HTR-8/SVneo (cell line): Measurements from ENCODE around the gene CLDN4.
"Not testable (repeated sequence)": the region's sequence is repeated elsewhere in the genome, so short reads cannot be mapped to it uniquely, and the experiment has no call there.

Experiments used
- DNase-seq: peaks from one replicate; pipeline ENCODE4 v3.0.0; 2011; ENCODE audit warnings: low spot score, mixed read lengths; ENCODE audit not compliant: insufficient read length
- FAIRE-seq: peaks from 2 replicates; lab custom pipeline; 2011; peaks lifted over from hg19 to GRCh38; lab: Jason Lieb, UNC

CLDN4 gene

DNA sequence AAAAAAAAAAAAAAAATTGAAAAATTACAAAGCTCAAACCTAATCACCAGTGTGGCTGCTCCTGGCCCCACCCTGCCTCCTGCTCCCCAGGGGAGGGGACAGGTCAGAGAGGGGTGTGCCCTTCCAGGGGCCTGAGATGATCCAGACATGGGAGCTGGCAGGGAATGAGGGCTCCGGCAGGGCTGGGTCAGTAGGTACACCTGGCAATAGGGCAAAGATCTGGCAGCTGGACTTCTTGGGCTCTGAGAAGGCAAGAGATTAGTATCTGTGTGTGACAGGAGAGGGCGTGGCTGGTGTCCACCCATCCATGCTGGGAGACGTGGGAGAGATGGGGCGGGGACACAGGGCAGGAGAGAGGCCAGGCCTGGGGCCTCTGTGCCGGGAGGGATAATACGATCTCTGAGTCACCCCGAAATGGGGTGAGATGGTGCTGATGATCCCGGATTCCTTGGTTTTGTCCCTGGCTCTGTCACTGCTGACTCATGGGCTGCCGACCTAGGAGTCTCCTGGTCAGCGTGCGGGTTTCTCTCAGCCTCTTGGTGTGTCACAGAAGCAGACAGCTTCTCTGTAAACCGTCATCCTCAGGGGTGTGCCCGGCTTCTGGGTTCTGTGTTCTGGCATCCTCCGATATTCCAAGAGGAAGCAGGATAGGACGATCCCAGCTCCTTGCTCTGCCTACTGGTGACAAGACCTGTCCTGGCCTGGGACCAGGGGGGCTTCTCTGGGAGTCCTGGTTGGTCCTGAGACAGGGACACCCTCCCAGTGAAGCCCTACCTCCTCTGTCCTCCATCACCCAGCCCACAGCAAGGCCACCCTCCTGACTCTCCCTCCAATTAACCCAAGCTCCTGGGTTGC lies 8.2 kb upstream of the CLDN4 start:
- FAIRE-seq (peak; percentile 52), DNase-seq (peak; percentile 87)

- no peak for FAIRE-seq
Observed at GRCh38 chr7:73823257-73823656, 7.5 kb upstream of the CLDN4 start.

GRCh38 chr7:73823873-73824592 lies 6.8 kb upstream of the CLDN4 start:
- FAIRE-seq (no peak), DNase-seq (no peak)

More at GRCh38 chr7:73823257-73823656, 7.5 kb upstream of the CLDN4 start:
- no peak for DNase-seq

DNA sequence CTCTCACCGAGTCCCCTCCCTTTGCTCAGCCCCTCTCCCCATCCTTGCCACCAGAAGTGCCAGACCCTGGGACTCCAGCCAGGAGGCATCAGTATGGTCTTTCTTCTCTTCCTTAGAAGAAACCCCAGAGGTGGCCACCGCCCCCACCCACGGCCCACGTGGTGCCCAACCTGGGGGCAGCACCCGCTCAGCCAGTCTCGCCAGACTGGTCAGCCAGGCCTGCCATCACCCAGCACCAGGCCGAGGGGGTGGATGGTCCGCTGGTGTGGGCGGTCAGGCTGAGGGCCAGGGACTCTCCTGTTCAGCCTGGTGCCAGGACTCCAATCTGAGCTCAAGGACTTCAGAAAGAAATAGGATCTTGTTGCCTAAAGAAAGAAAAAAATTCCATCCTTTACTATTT lies 5.8 kb upstream of the CLDN4 start:
- FAIRE-seq = no peak
- DNase-seq = no peak

- FAIRE-seq (no peak), DNase-seq (no peak)
Observed at GRCh38 chr7:73827567-73828106, 3.2 kb upstream of the CLDN4 start.

GRCh38 chr7:73828107-73828803 lies 2.5 kb upstream of the CLDN4 start:
- FAIRE-seq (no peak), DNase-seq (peak; percentile 69)

DNA sequence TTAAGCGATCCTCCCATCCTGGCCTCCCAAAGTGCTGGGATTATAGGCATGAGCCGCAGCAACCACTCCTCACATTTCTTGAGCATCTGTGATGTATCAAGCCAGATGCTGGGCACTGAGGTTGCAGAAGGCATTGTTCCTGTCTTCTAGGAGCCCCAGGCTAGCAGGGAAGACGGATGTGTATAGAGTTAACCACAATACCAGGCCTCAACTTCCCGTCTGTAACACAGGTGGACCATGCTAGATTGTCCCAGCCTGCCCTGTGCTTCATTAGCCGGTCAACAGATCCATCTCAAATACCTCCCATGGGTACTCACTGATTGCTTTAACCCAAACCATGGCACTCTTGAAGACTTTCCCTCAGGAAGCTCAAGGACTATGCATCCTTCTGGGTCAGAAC lies 1.8 kb upstream of the CLDN4 start:
- FAIRE-seq (no peak), DNase-seq (no peak)

DNA sequence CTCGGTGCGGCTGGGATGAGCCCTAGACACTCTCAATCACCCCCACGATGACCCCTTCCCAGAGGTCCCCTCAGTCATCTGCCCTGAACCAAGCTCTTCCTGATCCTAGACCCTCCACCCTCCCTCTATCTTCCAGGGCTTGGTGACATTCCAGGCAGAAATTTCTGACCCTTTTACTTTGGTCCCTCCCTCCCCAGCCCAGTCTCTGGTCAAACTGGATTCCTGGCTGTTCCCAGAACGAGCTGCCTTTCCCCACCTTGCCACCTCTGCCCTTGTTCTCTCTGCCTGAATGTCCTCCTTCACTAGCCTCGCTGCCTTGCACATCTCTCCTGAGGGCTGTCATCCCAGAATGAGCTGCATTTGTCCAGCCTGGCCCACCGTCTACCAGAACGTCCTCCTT lies 1.3 kb upstream of the CLDN4 start:
- DNase-seq (no peak), FAIRE-seq (no peak)

- DNase-seq (no peak), FAIRE-seq (no peak)
Observed at GRCh38 chr7:73829921-73830680, 695 bp upstream of the CLDN4 start.

- FAIRE-seq (no peak), DNase-seq (no peak)
Observed at GRCh38 chr7:73831584-73831833, 713 bp downstream of the CLDN4 start.

DNA sequence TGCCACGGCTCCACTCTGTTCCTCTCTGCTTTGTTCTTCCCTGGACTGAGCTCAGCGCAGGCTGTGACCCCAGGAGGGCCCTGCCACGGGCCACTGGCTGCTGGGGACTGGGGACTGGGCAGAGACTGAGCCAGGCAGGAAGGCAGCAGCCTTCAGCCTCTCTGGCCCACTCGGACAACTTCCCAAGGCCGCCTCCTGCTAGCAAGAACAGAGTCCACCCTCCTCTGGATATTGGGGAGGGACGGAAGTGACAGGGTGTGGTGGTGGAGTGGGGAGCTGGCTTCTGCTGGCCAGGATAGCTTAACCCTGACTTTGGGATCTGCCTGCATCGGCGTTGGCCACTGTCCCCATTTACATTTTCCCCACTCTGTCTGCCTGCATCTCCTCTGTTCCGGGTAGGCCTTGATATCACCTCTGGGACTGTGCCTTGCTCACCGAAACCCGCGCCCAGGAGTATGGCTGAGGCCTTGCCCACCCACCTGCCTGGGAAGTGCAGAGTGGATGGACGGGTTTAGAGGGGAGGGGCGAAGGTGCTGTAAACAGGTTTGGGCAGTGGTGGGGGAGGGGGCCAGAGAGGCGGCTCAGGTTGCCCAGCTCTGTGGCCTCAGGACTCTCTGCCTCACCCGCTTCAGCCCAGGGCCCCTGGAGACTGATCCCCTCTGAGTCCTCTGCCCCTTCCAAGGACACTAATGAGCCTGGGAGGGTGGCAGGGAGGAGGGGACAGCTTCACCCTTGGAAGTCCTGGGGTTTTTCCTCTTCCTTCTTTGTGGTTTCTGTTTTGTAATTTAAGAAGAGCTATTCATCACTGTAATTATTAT lies 1.2 kb downstream of the CLDN4 start:
- DNase-seq (no peak), FAIRE-seq (no peak)

DNA sequence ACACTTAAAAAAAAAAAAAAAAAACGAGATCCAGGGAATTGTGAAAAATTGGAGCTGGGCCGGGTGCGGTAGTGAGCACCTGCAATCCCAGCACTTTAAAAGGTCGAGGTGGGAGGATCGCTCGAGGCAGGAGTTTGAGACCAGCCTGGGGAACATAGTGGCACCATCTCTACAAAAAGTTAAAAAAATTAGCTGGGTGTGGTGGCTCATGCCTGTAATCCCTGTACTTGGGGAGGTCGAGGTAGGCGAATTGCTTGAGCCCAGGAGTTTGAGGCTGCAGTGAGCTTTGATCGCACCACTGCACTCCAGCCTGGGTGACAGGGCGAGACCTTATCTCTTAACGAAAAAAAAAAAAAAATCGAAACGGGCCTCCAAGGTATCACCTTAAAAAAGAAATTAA lies 2.0 kb downstream of the CLDN4 start:
- DNase-seq (no peak), FAIRE-seq (no peak)

DNA sequence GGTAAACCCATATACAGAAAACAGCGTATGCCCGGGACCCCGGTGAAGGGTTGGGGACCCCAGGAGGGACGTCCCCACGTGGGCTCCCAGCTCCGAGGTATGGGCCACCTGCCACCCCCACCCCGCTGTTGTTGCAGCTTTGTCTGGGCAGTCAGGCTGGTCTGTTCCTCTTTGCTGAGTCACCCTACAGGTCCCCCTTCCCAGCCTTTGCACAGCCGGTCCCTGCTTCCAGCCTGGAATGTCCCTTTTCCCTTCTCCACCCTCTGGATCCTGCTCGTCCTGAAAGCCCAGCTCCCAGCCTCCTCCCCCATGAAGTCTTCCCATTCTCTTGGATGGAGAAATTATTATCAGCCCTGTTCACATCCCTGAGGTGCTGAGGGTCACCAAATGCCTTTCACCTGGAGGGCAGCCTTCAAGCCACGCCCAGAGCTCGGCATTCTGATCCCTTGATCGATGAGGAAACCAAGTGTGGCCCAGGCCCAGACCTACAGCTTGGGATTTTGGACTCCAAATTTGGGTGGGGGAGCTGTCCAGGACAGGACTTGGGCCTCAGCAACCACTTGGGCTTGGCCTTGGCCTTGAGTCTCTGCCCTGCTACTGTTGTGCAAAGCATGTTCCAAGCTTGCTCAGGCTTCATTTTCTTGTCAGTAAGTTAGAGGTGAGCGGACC lies 2.6 kb downstream of the CLDN4 start:
- FAIRE-seq = no peak
- no peak for DNase-seq

- no peak for DNase-seq
- FAIRE-seq = no peak
Observed at GRCh38 chr7:73834626-73835191, 3.9 kb downstream of the CLDN4 start.

- not testable (repeated sequence) for FAIRE-seq, DNase-seq
Observed at GRCh38 chr7:73837167-73837566, 6.4 kb downstream of the CLDN4 start.

DNA sequence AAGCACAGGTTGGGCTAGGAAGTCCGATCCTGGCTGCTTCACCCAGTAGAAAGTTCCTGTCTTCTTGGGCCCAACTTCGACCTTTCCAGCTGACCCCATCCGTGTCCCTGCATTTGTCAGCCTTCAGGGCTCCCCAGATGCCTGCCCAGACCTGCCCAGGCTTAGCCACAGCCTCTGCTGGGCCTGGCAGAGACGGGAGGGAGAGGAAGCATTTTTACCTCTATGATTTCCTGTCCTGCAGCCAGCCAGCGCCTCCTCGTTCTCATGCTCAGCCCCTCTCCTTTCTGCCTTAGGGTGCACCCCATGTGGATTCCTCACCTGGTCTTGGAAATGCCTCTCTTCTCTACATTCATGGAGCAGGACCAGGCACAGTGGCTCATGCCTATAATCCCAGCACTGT lies 7.8 kb downstream of the CLDN4 start:
- no peak for FAIRE-seq
- DNase-seq = no peak

DNA sequence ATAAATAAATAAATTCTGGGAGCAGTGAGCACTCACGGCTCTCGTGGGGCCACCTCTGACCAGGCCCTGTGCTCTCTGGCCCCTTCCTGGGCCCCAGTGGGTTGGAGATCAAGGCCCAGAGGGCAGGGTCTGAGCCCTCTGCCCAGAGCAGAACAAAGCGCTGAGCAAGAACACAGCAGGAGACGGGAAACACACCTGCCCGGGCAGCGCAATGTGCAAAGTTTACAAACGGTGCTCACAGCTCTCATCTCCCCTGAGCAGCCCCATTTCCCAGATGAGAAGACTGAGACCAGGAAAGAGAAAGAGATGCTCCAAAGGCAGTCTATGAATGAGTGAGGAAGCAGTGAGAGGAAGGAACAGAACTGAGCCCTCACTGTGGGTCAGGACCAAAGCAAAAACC lies 8.5 kb downstream of the CLDN4 start:
- FAIRE-seq (no peak), DNase-seq (no peak)
